BJ (cell line): ENCODE results near the gene ARID2. TPM values are rescaled to one million over a fixed set of nuclear protein-coding genes. Genes with fewer than 3 reads are reported as not detected.

Source experiments
- CTCF ChIA-PET: fragments of 350-600 bp; formaldehyde crosslinking; extraction: SDS; loops from one replicate; lab custom pipeline; 2021; ENCODE audit warnings: antibody characterized with exemption, inconsistent platforms; lab: Yijun Ruan, JAX
- POLR2A ChIA-PET: fragments of 300-600 bp; sonication (Branson Sonifier 250); formaldehyde crosslinking; extraction: SDS; loops from one replicate; lab custom pipeline; 2021; ENCODE audit warnings: antibody characterized with exemption; lab: Charles Lee
- DNase-seq: peaks from one replicate; pipeline ENCODE4 v3.0.0-alpha.2; 2011; ENCODE audit warnings: low read depth
- H3K27me3 ChIP-seq: 2 replicates; pipeline ENCODE4 v1.6.0; 2011; ENCODE audit warnings: low read length; ENCODE audit not compliant: control insufficient read depth, insufficient read depth
- H3K36me3 ChIP-seq: 2 replicates; pipeline ENCODE4 v1.5.1; 2011; ENCODE audit warnings: low read length; ENCODE audit not compliant: control insufficient read depth, insufficient read depth
- H3K4me3 ChIP-seq: 2 replicates; pipeline ENCODE4 v1.5.1; 2011; ENCODE audit warnings: low read depth, mild to moderate bottlenecking, control low read depth, low read length
- CTCF ChIP-seq: IDR thresholded peaks from 2 replicates; pipeline ENCODE4 v1.5.1; 2011; ENCODE audit warnings: low read depth, mild to moderate bottlenecking, control low read depth, inconsistent platforms, low read length, moderate library complexity; ENCODE audit not compliant: insufficient read depth
- polyA plus RNA-seq: library from polyadenylated mRNA; depleted of rRNA; stranded (reverse); fragments of >200 nt; gene quantifications from 2 replicates; pipeline ENCODE4 v1.2.3, GENCODE V29; 2011

ARID2 gene
- polyA plus RNA-seq, 1 experiment: 11.1 TPM

- ChIA-PET CTCF (interaction anchor here (0.7 kb wide), 1 partner anchor 37 kb away, joined by 5 read pairs; no protein-coding TSS in a partner anchor), POLR2A (no interaction called here)
- H3K36me3 ChIP-seq: no peaks in the 10 kb centered on the region; the same call in 1 of the 2 replicates
- H3K27me3 ChIP-seq: no peaks in the 10 kb centered on the region
- H3K4me3 ChIP-seq: no peak overlapping the region
- no peak for DNase-seq
- no peak for TF ChIP-seq CTCF
Observed at GRCh38 chr12:45760333-45760732, 30.8 kb downstream of the ARID2 start.

GRCh38 chr12:45762185-45763110 is 32.9 kb downstream of the ARID2 start:
- no peaks in the 10 kb centered on the region for H3K27me3 ChIP-seq
- ChIA-PET POLR2A (no interaction called here), CTCF (interaction anchor here (0.6 to 2.6 kb wide), 14 partner anchors 9 to 307 kb away, joined by 3 to 10 read pairs (median 3); partner anchors contain the start of gene ARID2)
- no peak overlapping the region for H3K4me3 ChIP-seq
- peak; percentile 8 for DNase-seq
- no peaks in the 10 kb centered on the region; the same call in 1 of the 2 replicates for H3K36me3 ChIP-seq
- TF ChIP-seq CTCF: peak; percentile 71

GRCh38 chr12:45763381-45763780 is 33.9 kb downstream of the ARID2 start:
- no peak overlapping the region for H3K4me3 ChIP-seq
- DNase-seq: no peak
- no peaks in the 10 kb centered on the region for H3K27me3 ChIP-seq
- no peak for TF ChIP-seq CTCF
- ChIA-PET POLR2A (no interaction called here), CTCF (interaction anchor here (0.6 to 2.6 kb wide), 5 partner anchors 25 to 637 kb away, joined by 3 to 10 read pairs (median 3); no protein-coding TSS in a partner anchor)
- no peaks in the 10 kb centered on the region; the same call in 1 of the 2 replicates for H3K36me3 ChIP-seq

GRCh38 chr12:45768194-45768593 is 38.7 kb downstream of the ARID2 start:
- no peaks in the 10 kb centered on the region for H3K36me3 ChIP-seq
- no peak for TF ChIP-seq CTCF
- no peak for DNase-seq
- CTCF ChIA-PET: interaction anchor here (0.6 kb wide), 1 partner anchor 26 kb away, joined by 3 read pairs; no protein-coding TSS in a partner anchor
- no peaks in the 10 kb centered on the region for H3K27me3 ChIP-seq
- no peak overlapping the region for H3K4me3 ChIP-seq
- POLR2A ChIA-PET: no interaction called here

- DNase-seq: no peak
- Histone ChIP-seq H3K4me3 (no peak overlapping the region), H3K27me3 (no peaks in the 10 kb centered on the region), H3K36me3 (no peaks in the 10 kb centered on the region)
- ChIA-PET POLR2A (no interaction called here), CTCF (no interaction called here)
- TF ChIP-seq CTCF: no peak
Observed at GRCh38 chr12:45773747-45774146, 44.2 kb downstream of the ARID2 start.
